H1 (cell line): ENCODE measurements around the gene LOC128125822.
A peak's percentile ranks its signal among the peaks of the same experiment; 100 is the strongest.

Experiments
- CTCF ChIA-PET: fragments of 300-600 bp; sonication (Branson Sonifier 250); formaldehyde crosslinking; loops from one replicate; lab custom pipeline; 2021; ENCODE audit not compliant: partially characterized antibody; lab: Charles Lee
- POLR2A ChIA-PET: fragments of 300-600 bp; sonication (Branson Sonifier 250); formaldehyde crosslinking; loops from one replicate; lab custom pipeline; 2021; ENCODE audit warnings: inconsistent platforms; ENCODE audit not compliant: partially characterized antibody; lab: Charles Lee
- DNase-seq, 2 experiments: peaks; one replicate each; pipeline versions ENCODE4 v3.0.0 to v3.0.0-alpha.2; 2010 to 2022; ENCODE audit warnings: low spot score in 2 of 2, low read depth in 1 of 2, mixed read lengths in 1 of 2
- FAIRE-seq: peaks from 2 replicates; lab custom pipeline; 2011; peaks lifted over from hg19 to GRCh38; lab: Jason Lieb, UNC
- H2AFZ ChIP-seq: 2 replicates; pipeline ENCODE4 v1.8.1; 2012; ENCODE audit warnings: low read length, inconsistent platforms
- H2AK5ac ChIP-seq: 2 replicates; pipeline ENCODE4 v1.6.1; 2013; ENCODE audit warnings: low read depth, low read length
- H2BK120ac ChIP-seq: replicated peaks from 2 replicates; pipeline ENCODE3; 2013; ENCODE audit warnings: low read depth, low read length, inconsistent platforms
- H2BK12ac ChIP-seq: 2 replicates; pipeline ENCODE4 v1.6.1; 2013; ENCODE audit warnings: low read depth, low read length
- H2BK15ac ChIP-seq: 2 replicates; pipeline ENCODE4 v1.6.1; 2013; ENCODE audit warnings: low read length
- H2BK20ac ChIP-seq: 2 replicates; pipeline ENCODE4 v1.6.1; 2013; ENCODE audit warnings: low read length
- H2BK5ac ChIP-seq: 2 replicates; pipeline ENCODE4 v1.6.1; 2013; ENCODE audit warnings: low read depth, low read length
- H3K14ac ChIP-seq: 2 replicates; pipeline ENCODE4 v1.6.1; 2013; ENCODE audit warnings: inconsistent platforms; ENCODE audit not compliant: insufficient read length
- H3K18ac ChIP-seq: 2 replicates; pipeline ENCODE4 v1.6.1; 2013; ENCODE audit warnings: low read length; ENCODE audit errors: extremely low read depth
- H3K23ac ChIP-seq: 2 replicates; pipeline ENCODE4 v1.6.1; 2013; ENCODE audit warnings: inconsistent platforms; ENCODE audit not compliant: insufficient read length
- H3K23me2 ChIP-seq: 2 replicates; pipeline ENCODE4 v1.6.1; 2013; ENCODE audit warnings: low read depth, low read length
- H3K27ac ChIP-seq: 2 replicates; pipeline ENCODE4 v1.6.1; 2011; ENCODE audit warnings: low read depth, low read length, inconsistent platforms
- H3K27me3 ChIP-seq, 4 experiments: replicated peaks in 1 of 4; 1 replicate in 1 of 4; 2 replicates in 3 of 4; pipeline versions ENCODE4 v1.6.1 to v1.8.1; 2011 to 2013; ENCODE audit warnings: low read length in 3 of 4, mild to moderate bottlenecking in 3 of 4, inconsistent platforms in 2 of 4, mixed read lengths in 2 of 4, moderate library complexity in 1 of 4; ENCODE audit not compliant: control insufficient read depth in 3 of 4, insufficient read depth in 3 of 4; ENCODE audit errors: extremely low read depth in 1 of 4
- H3K36me3 ChIP-seq, 4 experiments: 2 replicates each; pipeline versions ENCODE4 v1.6.1 to v1.8.1; 2011 to 2013; ENCODE audit warnings: mild to moderate bottlenecking in 4 of 4, low read length in 3 of 4, moderate library complexity in 2 of 4, control low read depth in 1 of 4, inconsistent platforms in 1 of 4; ENCODE audit not compliant: insufficient read depth in 4 of 4, control insufficient read depth in 2 of 4
- H3K4ac ChIP-seq: replicated peaks from 2 replicates; pipeline ENCODE3; 2013; ENCODE audit warnings: low read length, low read depth, mixed read lengths, inconsistent platforms; ENCODE audit not compliant: insufficient read length
- H3K4me1 ChIP-seq, 4 experiments: replicated peaks in 1 of 4; 1 replicate in 1 of 4; 2 replicates in 3 of 4; pipeline versions ENCODE4 v1.6.1 to v1.8.1; 2011 to 2013; ENCODE audit warnings: low read length in 3 of 4, inconsistent platforms in 2 of 4, mixed read lengths in 1 of 4; ENCODE audit not compliant: insufficient read depth in 4 of 4, control insufficient read depth in 3 of 4
- H3K4me2 ChIP-seq, 2 experiments: 2 replicates each; pipeline versions ENCODE4 v1.6.1 to v1.8.1; 2011 to 2013; ENCODE audit warnings: low read depth in 2 of 2, low read length in 2 of 2, control low read depth in 1 of 2, inconsistent platforms in 1 of 2, mild to moderate bottlenecking in 1 of 2; ENCODE audit not compliant: insufficient read depth in 1 of 2
- H3K4me3 ChIP-seq, 4 experiments: fragments of 200-600, 300-600 bp in 1 of 4; sonication (generic), shearing (Covaris generic), sonication (Bioruptor Twin) in 1 of 4; 2 replicates each; pipeline versions ENCODE4 v1.5.1 to v1.8.1; 2011 to 2016; ENCODE audit warnings: low read length in 4 of 4, low read depth in 3 of 4, control low read depth in 2 of 4, inconsistent platforms in 2 of 4, mild to moderate bottlenecking in 2 of 4, mixed read lengths in 1 of 4, moderate library complexity in 1 of 4; ENCODE audit not compliant: insufficient read depth in 2 of 4; ENCODE audit errors: extremely low read depth in 1 of 4
- H3K56ac ChIP-seq: replicated peaks from 2 replicates; pipeline ENCODE3; 2013; ENCODE audit warnings: low read depth, mild to moderate bottlenecking, mixed read lengths, low read length, inconsistent platforms; ENCODE audit not compliant: insufficient read length
- H3K79me1 ChIP-seq: 2 replicates; pipeline ENCODE4 v1.6.1; 2013; ENCODE audit warnings: low read depth, low read length, control low read depth
- H3K79me2 ChIP-seq, 2 experiments: 2 replicates each; pipeline versions ENCODE4 v1.6.1 to v1.8.1; 2012 to 2013; ENCODE audit warnings: low read length in 2 of 2, mild to moderate bottlenecking in 2 of 2, inconsistent platforms in 1 of 2; ENCODE audit not compliant: insufficient read depth in 2 of 2, control insufficient read depth in 1 of 2
- H3K9ac ChIP-seq, 4 experiments: replicated peaks in 1 of 4; 1 replicate in 1 of 4; 2 replicates in 3 of 4; pipeline versions ENCODE4 v1.6.1 to v1.8.1; 2011 to 2013; ENCODE audit warnings: low read depth in 3 of 4, low read length in 3 of 4, control low read depth in 2 of 4, mild to moderate bottlenecking in 2 of 4, moderate library complexity in 2 of 4, inconsistent platforms in 1 of 4; ENCODE audit errors: extremely low read depth in 1 of 4
- H3K9me3 ChIP-seq, 2 experiments: 2 replicates each; pipeline versions ENCODE4 v1.6.1 to v1.8.1; 2012 to 2013; ENCODE audit warnings: mild to moderate bottlenecking in 2 of 2, moderate library complexity in 2 of 2, control low read depth in 1 of 2, inconsistent platforms in 1 of 2, low read depth in 1 of 2, low read length in 1 of 2, mixed read lengths in 1 of 2; ENCODE audit not compliant: insufficient read depth in 2 of 2
- H4K20me1 ChIP-seq, 2 experiments: replicated peaks in 1 of 2; 2 replicates each; pipeline versions ENCODE3 to v1.8.1; 2011 to 2013; ENCODE audit warnings: inconsistent platforms in 2 of 2, low read length in 2 of 2, mild to moderate bottlenecking in 1 of 2; ENCODE audit not compliant: insufficient read depth in 2 of 2, control insufficient read depth in 1 of 2
- H4K5ac ChIP-seq: 2 replicates; pipeline ENCODE4 v1.6.1; 2013; ENCODE audit warnings: low read length, low read depth, mixed read lengths, inconsistent platforms; ENCODE audit not compliant: insufficient read length
- H4K8ac ChIP-seq: 2 replicates; pipeline ENCODE4 v1.8.0; 2013; ENCODE audit warnings: mild to moderate bottlenecking, moderate library complexity, low read length, inconsistent platforms; ENCODE audit not compliant: insufficient read depth; ENCODE audit errors: extremely low read depth
- H4K91ac ChIP-seq: replicated peaks from 2 replicates; pipeline ENCODE3; 2013; ENCODE audit warnings: low read length, mixed read lengths, inconsistent platforms; ENCODE audit not compliant: insufficient read length
- CHD1 ChIP-seq: IDR thresholded peaks from 2 replicates; pipeline ENCODE4 v1.6.1; 2012; ENCODE audit warnings: low read depth, low read length, improper control_type of control experiment
- CHD2 ChIP-seq: IDR thresholded peaks from 2 replicates; pipeline ENCODE4 v1.6.1; 2012; ENCODE audit warnings: low read length, improper control_type of control experiment
- POLR2A ChIP-seq, 2 experiments: IDR thresholded peaks; 1 replicate in 1 of 2; 2 replicates in 1 of 2; pipeline ENCODE4 v1.6.1; 2011; ENCODE audit warnings: low read depth in 2 of 2, low read length in 2 of 2, mild to moderate bottlenecking in 2 of 2; ENCODE audit errors: control extremely low read depth in 1 of 2
- WGBS, 2 experiments: shearing (Covaris generic) in 1 of 2; methylation state at CpG; one replicate each; pipeline versions ENCODE4 v1.1.6 to v1.1.7; 2013 to 2015; ENCODE audit warnings: low lambda C conversion rate in 2 of 2, mixed read lengths in 2 of 2, inconsistent platforms in 1 of 2, low coverage in 1 of 2, missing lambda C conversion rate in 1 of 2; ENCODE audit not compliant: insufficient replicate concordance in 2 of 2, insufficient coverage in 1 of 2, insufficient read length in 1 of 2; ENCODE audit errors: extremely low coverage in 1 of 2, missing lambda C conversion rate in 1 of 2; 5-methylcytosine and 5-hydroxymethylcytosine counted together

The LOC128125822 gene

GRCh38 chr6:63576147-63576772 is 4.0 kb downstream of the LOC128125822 start:
- ChIA-PET CTCF (interaction anchor here (0.8 kb wide), 2 partner anchors 97 to 224 kb away, joined by 3 read pairs; no protein-coding TSS in a partner anchor), POLR2A (interaction anchor here (1.2 kb wide), 2 partner anchors 15 to 25 kb away, joined by 3 to 4 read pairs; no protein-coding TSS in a partner anchor)
- Histone ChIP-seq H3K56ac (no peak overlapping the region), H3K14ac (no peak overlapping the region), H3K9me3 (no peaks in the 10 kb centered on the region), H3K4me3 (no peak overlapping the region), H4K8ac (no peak overlapping the region), H2AFZ (no peak overlapping the region), H3K4me2 (no peak overlapping the region), H2BK120ac (no peak overlapping the region), H3K4ac (no peak overlapping the region), H3K4me1 (peaks cover 0 to 3% (median 0%) of the 10 kb centered on the region in 4 experiments; a peak in 1 of 7 replicates), H3K23me2 (peaks cover 6% of the 10 kb centered on the region), H2BK12ac (no peak overlapping the region), H3K27ac (no peak overlapping the region), H2BK15ac (no peak overlapping the region), H4K20me1 (peaks cover 2 to 5% of the 10 kb centered on the region in 2 experiments), H2BK5ac (no peak overlapping the region), H3K36me3 (peaks cover 16 to 52% (median 45%) of the 10 kb centered on the region in 4 experiments; a peak in 7 of 8 replicates), H2AK5ac (no peak overlapping the region), H3K79me1 (no peaks in the 10 kb centered on the region), H3K18ac (no peak overlapping the region), H2BK20ac (no peak overlapping the region), H4K91ac (no peak overlapping the region), H3K79me2 (peaks cover 19 to 59% of the 10 kb centered on the region in 2 experiments), H4K5ac (no peak overlapping the region), H3K23ac (no peak overlapping the region), H3K9ac (no peak overlapping the region), H3K27me3 (0 out of 7 replicates have a peak, but pooled peaks cover 0 to under 1% (median 0%) of the 10 kb centered on the region in 4 experiments)
- 88% methylated on average over 3 of the region's 3 CpGs; no CpG with 5 or more reads in 1 of the 2 experiments for WGBS, 2 experiments
- no peak for FAIRE-seq
- TF ChIP-seq CHD2, result no peak
- TF ChIP-seq CHD1, result no peak
- peak in 1 of 2 experiments; percentile 57; a peak in 1 of 3 replicates for TF ChIP-seq POLR2A (IDR thresholded peaks at IDR 0.05; ENCODE audit: control extremely low read depth in 1 of 2, low read depth in 2 of 2, low read length in 2 of 2)
- DNase-seq, result no peak
